RWPE2 (cell line): ENCODE measurements around the gene CENPO.

Experiments
- ATAC-seq: fragments of 200-7000 bp; cut with Tn5 transposase; 3 replicates; pipeline ENCODE4 v1.9.1; 2021; ENCODE audit warnings: low read depth
- DNase-seq: peaks from one replicate; pipeline ENCODE4 v3.0.0-alpha.2; 2020; ENCODE audit warnings: low spot score
- H3K27ac ChIP-seq: fragments of 450-650 bp; 2 replicates; pipeline ENCODE4 v1.5.1; 2017; ENCODE audit warnings: mild to moderate bottlenecking; ENCODE audit not compliant: poor library complexity, severe bottlenecking
- H3K27me3 ChIP-seq: fragments of 250-450 bp; sonication (Bioruptor Pico); 2 replicates; pipeline ENCODE4 v1.5.1; 2021; ENCODE audit warnings: mild to moderate bottlenecking, moderate library complexity; ENCODE audit not compliant: insufficient read depth, poor library complexity, severe bottlenecking
- H3K36me3 ChIP-seq: fragments of 250-450 bp; sonication (Bioruptor Pico); 2 replicates; pipeline ENCODE4 v1.5.1; 2020; ENCODE audit warnings: low read depth, mild to moderate bottlenecking, moderate library complexity
- H3K4me1 ChIP-seq: fragments of 250-450 bp; sonication (Bioruptor Pico); 2 replicates; pipeline ENCODE4 v1.5.1; 2021; ENCODE audit warnings: mild to moderate bottlenecking, moderate library complexity; ENCODE audit not compliant: insufficient read depth, poor library complexity, severe bottlenecking
- H3K4me3 ChIP-seq: fragments of 250-450 bp; sonication (Bioruptor Pico); 2 replicates; pipeline ENCODE4 v1.5.1; 2021; ENCODE audit warnings: mild to moderate bottlenecking, moderate library complexity; ENCODE audit not compliant: severe bottlenecking
- H3K9me3 ChIP-seq: fragments of 250-450 bp; sonication (Bioruptor Pico); 2 replicates; pipeline ENCODE4 v1.5.1; 2021; ENCODE audit warnings: mild to moderate bottlenecking, moderate library complexity; ENCODE audit not compliant: severe bottlenecking
- TF ChIP-seq, protein P1 (sequence below): fragments of 450-650 bp; IDR thresholded peaks from one replicate; pipeline ENCODE4 v1.5.1; 2017; ENCODE audit warnings: mild to moderate bottlenecking, moderate library complexity; ENCODE audit not compliant: poor library complexity, severe bottlenecking

The CENPO gene

DNA sequence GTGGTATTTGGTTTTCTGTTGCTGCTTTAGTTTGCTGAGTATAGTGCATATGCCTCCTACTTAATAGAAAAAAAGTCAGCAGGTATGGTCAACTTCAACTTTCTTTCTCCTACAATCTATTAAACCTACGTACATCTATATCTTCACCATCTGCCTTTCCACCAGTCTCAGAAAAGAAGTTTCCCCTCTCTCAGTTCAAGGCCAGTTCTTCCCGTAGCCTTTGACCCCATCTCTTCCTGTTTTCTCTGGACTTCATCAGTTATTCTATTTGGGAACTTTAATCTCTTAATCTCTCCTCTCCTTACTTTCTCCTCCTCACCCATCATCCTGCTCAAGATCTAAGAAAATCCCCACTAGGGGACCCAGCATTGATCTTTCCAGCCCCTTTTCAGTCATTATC, 5.7 kb upstream of the CENPO start:
- DNase-seq (no peak), ATAC-seq (no peak)
- H3K36me3 ChIP-seq = no peaks in the 10 kb centered on the region
- TF ChIP-seq, protein P1, sequence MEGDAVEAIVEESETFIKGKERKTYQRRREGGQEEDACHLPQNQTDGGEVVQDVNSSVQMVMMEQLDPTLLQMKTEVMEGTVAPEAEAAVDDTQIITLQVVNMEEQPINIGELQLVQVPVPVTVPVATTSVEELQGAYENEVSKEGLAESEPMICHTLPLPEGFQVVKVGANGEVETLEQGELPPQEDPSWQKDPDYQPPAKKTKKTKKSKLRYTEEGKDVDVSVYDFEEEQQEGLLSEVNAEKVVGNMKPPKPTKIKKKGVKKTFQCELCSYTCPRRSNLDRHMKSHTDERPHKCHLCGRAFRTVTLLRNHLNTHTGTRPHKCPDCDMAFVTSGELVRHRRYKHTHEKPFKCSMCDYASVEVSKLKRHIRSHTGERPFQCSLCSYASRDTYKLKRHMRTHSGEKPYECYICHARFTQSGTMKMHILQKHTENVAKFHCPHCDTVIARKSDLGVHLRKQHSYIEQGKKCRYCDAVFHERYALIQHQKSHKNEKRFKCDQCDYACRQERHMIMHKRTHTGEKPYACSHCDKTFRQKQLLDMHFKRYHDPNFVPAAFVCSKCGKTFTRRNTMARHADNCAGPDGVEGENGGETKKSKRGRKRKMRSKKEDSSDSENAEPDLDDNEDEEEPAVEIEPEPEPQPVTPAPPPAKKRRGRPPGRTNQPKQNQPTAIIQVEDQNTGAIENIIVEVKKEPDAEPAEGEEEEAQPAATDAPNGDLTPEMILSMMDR = no peak
- H3K27me3 ChIP-seq = no peaks in the 10 kb centered on the region
- no peaks in the 10 kb centered on the region for H3K9me3 ChIP-seq
- no peak overlapping the region for H3K4me3 ChIP-seq
- no peak overlapping the region for H3K27ac ChIP-seq
- H3K4me1 ChIP-seq = peaks cover 5% of the 10 kb centered on the region

DNA sequence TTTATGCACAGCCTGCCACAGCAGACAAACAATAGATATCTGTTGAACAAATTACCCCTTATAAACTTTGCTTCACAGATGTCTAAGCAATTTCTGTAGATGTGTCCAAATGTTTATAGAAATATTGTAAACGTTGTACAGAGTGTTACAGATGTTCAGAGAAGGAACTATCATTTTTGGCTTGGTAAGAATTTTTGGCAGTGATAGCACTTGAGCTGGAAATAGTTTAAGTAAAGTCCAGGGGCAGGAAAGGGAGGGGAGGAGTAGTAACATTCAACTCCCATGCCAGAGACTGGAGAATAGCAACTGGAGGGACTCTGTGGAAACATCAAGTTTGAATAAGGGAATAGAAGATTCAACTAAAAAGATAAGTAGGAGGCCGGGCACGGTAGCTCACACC, 4.4 kb upstream of the CENPO start:
- peaks cover 5% of the 10 kb centered on the region for H3K4me1 ChIP-seq
- TF ChIP-seq, protein P1 = no peak
- no peak for DNase-seq

DNA sequence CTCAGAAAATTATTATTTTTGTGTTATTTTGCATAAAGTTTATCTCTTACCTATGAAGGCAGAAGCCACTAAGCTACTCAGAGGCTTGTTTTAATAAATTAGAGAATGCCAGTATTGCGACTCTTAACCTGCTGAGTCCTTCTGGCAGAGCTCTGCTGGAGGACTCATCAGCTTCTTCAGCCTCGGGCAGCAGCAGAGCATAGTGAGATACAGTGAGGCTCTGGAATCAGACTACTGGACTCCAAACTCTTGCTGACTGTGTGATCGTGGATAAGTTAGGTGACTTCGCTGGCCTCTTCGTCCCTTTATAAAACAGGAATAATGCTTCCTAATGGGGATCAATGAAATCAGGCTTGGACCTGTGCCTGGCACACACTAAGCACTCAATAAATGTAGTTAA, 1.8 kb upstream of the CENPO start:
- DNase-seq (no peak), ATAC-seq (no peak)
- H3K27me3 ChIP-seq = no peaks in the 10 kb centered on the region
- H3K36me3 ChIP-seq = peaks cover 26% of the 10 kb centered on the region
- no peaks in the 10 kb centered on the region for H3K9me3 ChIP-seq
- no peak overlapping the region for H3K27ac ChIP-seq
- peaks cover 13% of the 10 kb centered on the region for H3K4me1 ChIP-seq
- H3K4me3 ChIP-seq = no peak overlapping the region
- TF ChIP-seq, protein P1 = no peak

More for the DNA sequence above, 4.4 kb upstream of the CENPO start:
- no peaks in the 10 kb centered on the region for H3K9me3 ChIP-seq
- no peaks in the 10 kb centered on the region for H3K36me3 ChIP-seq
- H3K27me3 ChIP-seq = no peaks in the 10 kb centered on the region
- no peak overlapping the region for H3K27ac ChIP-seq
- ATAC-seq = no peak
- no peak overlapping the region for H3K4me3 ChIP-seq

DNA sequence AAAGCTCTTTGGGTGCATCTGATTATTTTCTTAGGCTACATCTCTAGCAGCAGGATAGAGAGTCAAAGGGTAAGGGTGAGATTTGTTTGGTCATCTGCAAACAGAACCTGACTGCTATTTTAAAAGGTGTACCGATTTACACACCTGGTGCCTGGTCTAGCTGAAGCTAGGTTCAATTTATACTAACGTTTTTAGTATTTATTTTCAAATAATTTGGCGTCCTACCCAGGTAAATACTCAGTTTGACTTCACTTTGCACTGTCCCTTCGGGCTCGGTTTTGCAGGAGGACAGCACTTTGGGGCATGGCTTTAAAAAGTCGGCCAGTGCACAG, 717 bp upstream of the CENPO start:
- H3K4me3 ChIP-seq = peak overlapping the region; percentile 73
- H3K4me1 ChIP-seq = peaks cover 13% of the 10 kb centered on the region
- peaks cover 36% of the 10 kb centered on the region for H3K36me3 ChIP-seq
- H3K9me3 ChIP-seq = no peaks in the 10 kb centered on the region
- no peaks in the 10 kb centered on the region for H3K27me3 ChIP-seq
- H3K27ac ChIP-seq = peak overlapping the region; percentile 71
- TF ChIP-seq, protein P1 = no peak
- ATAC-seq = no peak
- DNase-seq = no peak

DNA sequence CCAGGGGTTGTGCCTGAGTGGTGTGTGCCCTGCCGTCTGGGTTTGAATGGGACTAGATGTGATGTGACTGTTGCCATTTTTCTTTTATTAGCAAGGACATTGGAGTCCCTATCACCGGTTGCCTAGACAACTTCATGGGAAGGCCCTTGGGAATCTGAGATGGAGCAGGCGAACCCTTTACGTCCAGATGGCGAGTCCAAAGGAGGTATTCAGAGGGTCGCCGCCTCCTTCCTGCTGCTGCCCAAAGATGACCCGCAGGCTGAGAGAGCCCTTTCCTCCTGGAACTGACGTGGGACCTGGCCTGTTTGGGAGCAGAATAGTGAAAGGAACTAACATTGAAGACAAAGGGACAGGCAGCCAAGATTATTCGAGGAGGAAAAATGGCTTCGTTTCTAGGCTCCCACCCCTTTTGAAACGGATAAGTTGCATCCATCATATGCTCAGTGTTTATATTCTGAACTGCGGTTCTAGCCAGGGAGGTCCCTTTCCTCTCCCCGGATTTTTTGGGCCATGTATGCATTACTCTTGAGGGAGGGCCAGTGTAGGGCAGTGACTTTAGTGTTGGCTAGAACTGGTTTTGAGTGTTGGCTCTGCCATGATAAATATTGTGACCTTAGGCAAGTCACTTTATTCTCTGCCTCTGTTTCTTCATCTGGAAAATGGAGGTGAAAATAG, 673 bp downstream of the CENPO start:
- ATAC-seq (peak; percentile 6; the same call in 2 of the 3 replicates), DNase-seq (no peak)
- peak overlapping the region; percentile 71 for H3K27ac ChIP-seq
- no peaks in the 10 kb centered on the region for H3K27me3 ChIP-seq
- H3K4me1 ChIP-seq = peaks cover 13% of the 10 kb centered on the region
- H3K9me3 ChIP-seq = no peaks in the 10 kb centered on the region
- H3K4me3 ChIP-seq = peak overlapping the region; percentile 73
- H3K36me3 ChIP-seq = peaks cover 47% of the 10 kb centered on the region
- TF ChIP-seq, protein P1 = no peak
